ENCODE data around the gene COG5.

The COG5 gene

DNA sequence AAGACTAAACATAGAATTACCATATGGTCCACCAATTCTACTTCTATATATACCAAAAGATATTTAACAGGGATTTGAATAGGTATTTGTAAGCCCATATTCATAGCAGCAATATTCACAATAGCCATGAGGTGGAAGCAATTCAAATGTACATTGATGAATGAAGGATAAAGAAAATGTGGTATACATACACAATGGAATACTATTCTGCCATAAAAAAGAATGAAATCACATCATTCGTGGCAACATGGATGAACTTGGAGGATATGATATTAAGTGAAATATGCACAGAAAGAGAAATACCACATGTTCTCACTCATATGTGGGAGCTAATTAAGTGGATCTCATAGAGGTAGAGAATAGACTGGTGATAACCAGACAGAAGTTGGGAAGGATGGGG lies 128.0 kb downstream of the COG5 start:
- Histone ChIP-seq H3K79me2 (ENCODE audit: control insufficient read depth, insufficient read depth, low read length, unreplicated experiment) (no peaks in the 10 kb centered on the region), H3K27me3 (ENCODE audit: insufficient read depth, low read length) (no peaks in the 10 kb centered on the region), H2AFZ (ENCODE audit: low read length, unreplicated experiment) (no peak overlapping the region), H3K4me1 (ENCODE audit: control insufficient read depth, insufficient read depth, low read length, unreplicated experiment) (no peaks in the 10 kb centered on the region), H3K4me3 (ENCODE audit: low read depth, low read length) (no peak overlapping the region), H3K27ac (ENCODE audit: low read depth, low read length) (no peak overlapping the region), H3K36me3 (ENCODE audit: insufficient read depth, low read length) (no peaks in the 10 kb centered on the region)

DNA sequence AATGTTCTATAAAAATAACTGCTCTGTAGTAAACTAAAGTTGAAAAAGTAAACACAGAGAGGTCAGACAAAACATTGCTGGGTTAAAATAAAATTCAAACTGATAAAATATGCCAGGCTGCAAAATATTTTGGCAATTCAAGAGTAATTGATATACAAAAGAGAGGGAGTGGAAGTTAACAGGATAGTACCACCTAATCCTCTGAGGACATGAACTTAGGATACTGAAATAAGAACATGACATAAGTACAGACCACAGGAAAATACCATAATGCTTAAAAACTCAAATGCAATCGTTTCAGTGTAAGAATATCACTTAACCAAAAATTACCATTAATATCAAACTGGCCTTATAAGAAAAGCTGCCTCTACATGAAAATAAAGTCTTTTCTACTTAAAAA lies 131.5 kb downstream of the COG5 start:
- H3K27ac ChIP-seq (ENCODE audit: low read depth, low read length), result no peak overlapping the region
- no peak overlapping the region for H2AFZ ChIP-seq (ENCODE audit: low read length, unreplicated experiment)
- H3K27me3 ChIP-seq (ENCODE audit: insufficient read depth, low read length), result no peaks in the 10 kb centered on the region
- H3K36me3 ChIP-seq (ENCODE audit: insufficient read depth, low read length), result no peaks in the 10 kb centered on the region
- no peaks in the 10 kb centered on the region for H3K79me2 ChIP-seq (ENCODE audit: control insufficient read depth, insufficient read depth, low read length, unreplicated experiment)
- no peaks in the 10 kb centered on the region for H3K4me1 ChIP-seq (ENCODE audit: control insufficient read depth, insufficient read depth, low read length, unreplicated experiment)
- no peak overlapping the region for H3K4me3 ChIP-seq (ENCODE audit: low read depth, low read length)

DNA sequence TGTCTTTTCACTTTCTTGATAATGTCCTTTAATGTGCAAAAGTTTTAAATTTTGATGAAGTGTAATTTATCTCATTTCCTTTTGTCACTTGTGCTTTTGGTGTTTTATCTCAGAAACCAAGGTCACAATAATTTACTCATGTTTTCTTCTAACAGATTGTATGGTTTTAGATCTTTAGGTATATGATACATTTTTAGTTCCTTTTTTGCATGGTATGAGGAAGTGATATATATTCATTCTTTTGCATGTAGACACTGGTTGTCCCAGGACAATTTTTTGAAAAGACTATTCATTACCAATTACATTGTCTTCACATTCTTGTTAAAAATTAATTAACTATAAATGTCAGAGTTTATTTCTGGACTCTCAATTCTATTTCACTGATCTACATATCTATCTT lies 133.7 kb downstream of the COG5 start:
- Histone ChIP-seq H3K27me3 (ENCODE audit: insufficient read depth, low read length) (no peaks in the 10 kb centered on the region), H3K79me2 (ENCODE audit: control insufficient read depth, insufficient read depth, low read length, unreplicated experiment) (no peaks in the 10 kb centered on the region)

DNA sequence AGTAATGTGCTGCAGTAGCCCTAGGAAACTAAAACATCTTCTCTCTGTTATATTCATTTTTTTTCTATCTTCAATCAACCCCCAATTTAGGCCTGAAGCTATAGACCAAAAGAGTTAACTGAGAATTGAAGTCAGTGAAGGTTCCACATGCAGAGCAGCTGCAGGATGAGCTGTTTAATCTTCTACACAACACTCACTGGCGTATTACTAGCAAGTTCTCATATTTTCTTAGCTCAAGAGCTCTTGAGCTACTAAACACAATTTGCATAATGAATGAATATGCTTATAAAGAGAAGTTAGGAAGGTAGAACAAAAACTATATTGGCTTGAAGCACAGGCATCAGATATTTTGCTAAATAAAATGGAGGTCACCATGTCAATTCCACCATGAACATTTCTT lies 135.1 kb downstream of the COG5 start:
- Histone ChIP-seq H3K36me3 (ENCODE audit: insufficient read depth, low read length) (no peaks in the 10 kb centered on the region), H3K79me2 (ENCODE audit: control insufficient read depth, insufficient read depth, low read length, unreplicated experiment) (no peaks in the 10 kb centered on the region), H3K27ac (ENCODE audit: low read depth, low read length) (no peak overlapping the region), H3K27me3 (ENCODE audit: insufficient read depth, low read length) (no peaks in the 10 kb centered on the region), H2AFZ (ENCODE audit: low read length, unreplicated experiment) (no peak overlapping the region), H3K4me3 (ENCODE audit: low read depth, low read length) (no peak overlapping the region), H3K4me1 (ENCODE audit: control insufficient read depth, insufficient read depth, low read length, unreplicated experiment) (no peaks in the 10 kb centered on the region)

More for the DNA sequence above, 133.7 kb downstream of the COG5 start:
- no peaks in the 10 kb centered on the region for H3K4me1 ChIP-seq (ENCODE audit: control insufficient read depth, insufficient read depth, low read length, unreplicated experiment)
- H3K36me3 ChIP-seq (ENCODE audit: insufficient read depth, low read length), result no peaks in the 10 kb centered on the region
- no peak overlapping the region for H2AFZ ChIP-seq (ENCODE audit: low read length, unreplicated experiment)
- H3K4me3 ChIP-seq (ENCODE audit: low read depth, low read length), result no peak overlapping the region
- no peak overlapping the region for H3K27ac ChIP-seq (ENCODE audit: low read depth, low read length)

DNA sequence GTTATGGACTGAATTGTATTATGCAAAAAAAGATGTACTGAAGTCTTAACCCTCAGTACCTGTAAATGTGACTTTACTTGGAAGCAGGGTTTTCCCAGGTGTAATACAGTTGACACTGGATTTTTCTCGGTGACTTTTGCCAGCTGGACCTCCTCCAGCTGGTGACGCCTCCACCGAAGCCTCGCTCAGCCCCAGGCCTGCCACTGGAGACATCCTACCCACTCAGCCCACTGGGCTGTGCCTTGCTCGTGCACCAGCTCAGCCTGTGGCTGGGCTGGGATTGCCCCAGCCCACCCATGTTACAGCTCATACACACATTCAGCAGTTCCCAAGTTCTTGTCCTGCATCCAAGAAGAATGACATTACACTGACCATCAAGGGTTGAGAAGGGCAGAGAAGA lies 136.3 kb downstream of the COG5 start:
- no peaks in the 10 kb centered on the region for H3K79me2 ChIP-seq (ENCODE audit: control insufficient read depth, insufficient read depth, low read length, unreplicated experiment)
- H3K36me3 ChIP-seq (ENCODE audit: insufficient read depth, low read length), result no peaks in the 10 kb centered on the region
- no peaks in the 10 kb centered on the region for H3K4me1 ChIP-seq (ENCODE audit: control insufficient read depth, insufficient read depth, low read length, unreplicated experiment)
- H3K27ac ChIP-seq (ENCODE audit: low read depth, low read length), result no peak overlapping the region
- no peaks in the 10 kb centered on the region for H3K27me3 ChIP-seq (ENCODE audit: insufficient read depth, low read length)
- H3K4me3 ChIP-seq (ENCODE audit: low read depth, low read length), result no peak overlapping the region
- H2AFZ ChIP-seq (ENCODE audit: low read length, unreplicated experiment), result no peak overlapping the region

DNA sequence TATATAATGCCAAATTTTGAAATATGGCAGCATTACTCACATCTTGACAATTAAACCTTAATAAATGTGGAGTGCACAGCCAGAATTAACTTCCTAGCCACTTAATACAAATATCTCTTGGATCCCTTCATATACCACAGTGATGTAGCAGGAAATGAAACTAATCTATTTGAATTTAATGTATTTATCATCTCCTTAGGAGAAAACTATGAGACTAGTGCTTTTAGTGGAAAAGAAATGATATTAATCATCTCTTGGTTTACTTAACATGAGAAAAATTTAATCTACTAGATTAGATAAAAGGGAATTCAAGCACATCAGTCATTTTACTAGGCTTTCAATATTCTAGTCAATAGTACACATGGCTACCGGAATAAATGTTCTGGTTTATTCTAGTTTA lies 149.5 kb downstream of the COG5 start:
- H3K36me3 ChIP-seq (ENCODE audit: insufficient read depth, low read length), result no peaks in the 10 kb centered on the region
- H3K27ac ChIP-seq (ENCODE audit: low read depth, low read length), result no peak overlapping the region
- H3K4me1 ChIP-seq (ENCODE audit: control insufficient read depth, insufficient read depth, low read length, unreplicated experiment), result no peaks in the 10 kb centered on the region
- no peaks in the 10 kb centered on the region for H3K79me2 ChIP-seq (ENCODE audit: control insufficient read depth, insufficient read depth, low read length, unreplicated experiment)
- no peaks in the 10 kb centered on the region for H3K27me3 ChIP-seq (ENCODE audit: insufficient read depth, low read length)
- H2AFZ ChIP-seq (ENCODE audit: low read length, unreplicated experiment), result no peak overlapping the region
- H3K4me3 ChIP-seq (ENCODE audit: low read depth, low read length), result no peak overlapping the region

DNA sequence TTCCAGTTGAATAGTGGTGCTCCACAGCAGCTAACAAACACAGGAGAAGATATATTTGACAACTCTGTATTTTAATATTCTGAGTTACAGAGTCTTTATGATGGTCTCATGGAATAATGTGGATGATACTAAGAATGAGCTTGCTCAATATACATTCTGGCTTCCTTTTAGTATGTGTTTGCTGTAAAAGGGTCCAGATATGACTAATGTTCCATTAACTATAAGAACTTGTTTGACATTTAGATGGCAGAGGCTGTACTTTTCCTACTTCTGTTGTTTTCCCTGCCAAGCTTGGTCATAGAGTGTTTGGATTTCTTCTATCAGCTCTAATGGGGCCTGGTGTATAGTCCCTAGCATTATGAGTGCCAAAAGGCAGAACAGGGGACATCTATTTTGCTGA lies 155.4 kb downstream of the COG5 start:
- Histone ChIP-seq H2AFZ (ENCODE audit: low read length, unreplicated experiment) (no peak overlapping the region), H3K4me3 (ENCODE audit: low read depth, low read length) (no peak overlapping the region), H3K36me3 (ENCODE audit: insufficient read depth, low read length) (no peaks in the 10 kb centered on the region), H3K4me1 (ENCODE audit: control insufficient read depth, insufficient read depth, low read length, unreplicated experiment) (no peaks in the 10 kb centered on the region), H3K79me2 (ENCODE audit: control insufficient read depth, insufficient read depth, low read length, unreplicated experiment) (no peaks in the 10 kb centered on the region), H3K27me3 (ENCODE audit: insufficient read depth, low read length) (no peaks in the 10 kb centered on the region), H3K27ac (ENCODE audit: low read depth, low read length) (no peak overlapping the region)

DNA sequence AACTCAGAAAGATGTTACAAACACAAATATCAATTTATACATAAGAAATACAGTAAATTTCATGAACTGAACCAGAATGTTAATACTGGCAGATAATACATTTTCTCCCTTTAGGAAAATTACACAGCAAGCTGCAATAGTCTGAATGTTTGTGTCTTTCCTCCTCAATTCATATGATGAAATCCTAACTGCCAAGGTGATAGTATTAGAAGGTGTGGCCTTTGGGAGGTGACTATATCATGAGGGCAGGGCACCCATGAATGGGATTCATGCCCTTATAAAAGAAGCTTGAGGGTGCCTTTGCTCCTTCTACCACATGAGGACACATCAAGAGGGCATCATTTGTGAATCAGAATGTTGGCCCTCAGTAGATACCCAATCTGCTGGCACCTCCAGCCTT lies 158.2 kb downstream of the COG5 start:
- Histone ChIP-seq H3K79me2 (ENCODE audit: control insufficient read depth, insufficient read depth, low read length, unreplicated experiment) (no peaks in the 10 kb centered on the region), H2AFZ (ENCODE audit: low read length, unreplicated experiment) (no peak overlapping the region), H3K27ac (ENCODE audit: low read depth, low read length) (no peak overlapping the region), H3K4me1 (ENCODE audit: control insufficient read depth, insufficient read depth, low read length, unreplicated experiment) (no peaks in the 10 kb centered on the region), H3K27me3 (ENCODE audit: insufficient read depth, low read length) (no peaks in the 10 kb centered on the region), H3K36me3 (ENCODE audit: insufficient read depth, low read length) (no peaks in the 10 kb centered on the region), H3K4me3 (ENCODE audit: low read depth, low read length) (no peak overlapping the region)

DNA sequence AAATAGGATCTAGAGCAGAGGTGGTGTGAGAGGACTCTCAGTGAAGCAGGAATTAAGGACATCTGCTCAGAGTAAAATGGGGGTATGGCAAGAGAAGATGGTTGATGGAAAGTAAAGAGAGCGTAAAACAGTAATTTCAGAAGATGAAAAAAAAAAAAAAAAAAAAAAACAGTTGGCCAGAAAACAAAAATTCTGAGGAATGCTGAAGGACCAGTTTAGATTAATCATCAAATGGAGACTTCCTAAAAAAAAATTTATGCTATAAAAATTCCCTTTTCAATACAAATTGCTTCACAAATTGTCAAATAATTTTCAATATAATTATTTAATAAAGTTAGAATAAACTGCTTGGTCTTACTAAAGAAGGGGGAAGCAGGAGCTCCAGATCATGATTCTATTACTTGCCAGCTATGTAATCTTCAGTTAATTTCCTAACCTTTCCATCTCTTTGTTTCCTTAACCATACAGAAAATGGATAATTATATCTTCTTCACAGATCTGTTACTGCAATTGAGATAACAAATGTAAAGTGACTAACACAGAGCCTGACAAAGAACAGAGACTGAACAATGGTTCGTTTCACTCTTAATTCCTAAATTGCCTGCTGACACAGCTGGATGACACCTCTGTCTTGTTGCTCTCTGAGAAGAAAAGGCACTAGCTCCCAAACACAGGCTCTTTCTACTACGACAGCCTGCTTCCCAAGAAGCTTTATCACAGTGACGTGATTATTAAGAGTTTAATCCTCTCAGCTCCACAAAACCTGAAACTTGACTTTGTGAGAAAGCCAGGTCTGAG lies 158.8 kb downstream of the COG5 start:
- Histone ChIP-seq H2AFZ (ENCODE audit: low read length, unreplicated experiment) (no peak overlapping the region), H3K36me3 (ENCODE audit: insufficient read depth, low read length) (no peaks in the 10 kb centered on the region), H3K4me3 (ENCODE audit: low read depth, low read length) (no peak overlapping the region), H3K79me2 (ENCODE audit: control insufficient read depth, insufficient read depth, low read length, unreplicated experiment) (no peaks in the 10 kb centered on the region), H3K27me3 (ENCODE audit: insufficient read depth, low read length) (no peaks in the 10 kb centered on the region), H3K27ac (ENCODE audit: low read depth, low read length) (no peak overlapping the region), H3K4me1 (ENCODE audit: control insufficient read depth, insufficient read depth, low read length, unreplicated experiment) (no peaks in the 10 kb centered on the region)

DNA sequence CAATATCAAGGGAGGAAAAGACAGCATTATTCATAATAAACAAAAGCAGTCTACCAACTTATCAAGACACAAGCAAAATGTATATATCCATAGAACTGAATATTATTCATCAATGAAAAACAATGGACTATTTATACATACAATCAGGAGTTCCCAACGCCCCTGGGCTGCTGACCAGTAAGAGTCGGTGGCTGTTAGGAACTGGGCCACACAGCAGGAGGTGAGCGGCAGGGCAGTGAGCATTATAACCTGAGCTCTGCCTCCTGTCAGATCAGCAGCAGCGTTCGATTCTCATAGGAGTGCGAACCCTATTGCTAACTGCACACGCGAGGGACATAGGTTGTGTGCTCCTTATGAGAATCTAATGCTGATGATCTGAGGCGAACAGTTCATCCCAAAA lies 165.6 kb downstream of the COG5 start:
- no peaks in the 10 kb centered on the region for H3K4me1 ChIP-seq (ENCODE audit: control insufficient read depth, insufficient read depth, low read length, unreplicated experiment)
- H3K27me3 ChIP-seq (ENCODE audit: insufficient read depth, low read length), result no peaks in the 10 kb centered on the region
- H3K79me2 ChIP-seq (ENCODE audit: control insufficient read depth, insufficient read depth, low read length, unreplicated experiment), result no peaks in the 10 kb centered on the region
- no peak overlapping the region for H3K4me3 ChIP-seq (ENCODE audit: low read depth, low read length)
- no peak overlapping the region for H3K27ac ChIP-seq (ENCODE audit: low read depth, low read length)
- H3K36me3 ChIP-seq (ENCODE audit: insufficient read depth, low read length), result no peaks in the 10 kb centered on the region
- H2AFZ ChIP-seq (ENCODE audit: low read length, unreplicated experiment), result no peak overlapping the region

DNA sequence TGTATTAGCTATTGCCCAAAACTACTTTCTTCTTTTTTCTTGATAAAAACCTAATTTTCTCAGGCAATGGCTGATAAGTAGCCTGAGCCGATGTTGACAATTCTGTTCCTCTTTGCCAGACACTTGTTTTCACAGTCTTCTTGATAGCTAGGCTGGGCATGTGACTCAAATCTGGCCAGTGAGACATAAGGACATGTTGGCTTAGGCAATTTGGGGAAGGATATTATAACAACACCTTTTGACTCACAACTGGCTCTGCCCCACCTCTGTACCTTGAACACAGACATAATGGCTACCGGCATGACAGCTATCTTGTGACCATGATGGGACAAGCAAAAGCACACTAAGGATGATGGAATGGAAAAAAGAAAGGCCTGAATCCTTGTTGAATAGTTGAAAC lies 166.7 kb downstream of the COG5 start:
- no peaks in the 10 kb centered on the region for H3K36me3 ChIP-seq (ENCODE audit: insufficient read depth, low read length)

More for the DNA sequence above, 166.7 kb downstream of the COG5 start:
- no peaks in the 10 kb centered on the region for H3K27me3 ChIP-seq (ENCODE audit: insufficient read depth, low read length)
- H3K4me1 ChIP-seq (ENCODE audit: control insufficient read depth, insufficient read depth, low read length, unreplicated experiment), result no peaks in the 10 kb centered on the region
- H3K4me3 ChIP-seq (ENCODE audit: low read depth, low read length), result no peak overlapping the region
- H3K27ac ChIP-seq (ENCODE audit: low read depth, low read length), result no peak overlapping the region
- H3K79me2 ChIP-seq (ENCODE audit: control insufficient read depth, insufficient read depth, low read length, unreplicated experiment), result no peaks in the 10 kb centered on the region
- H2AFZ ChIP-seq (ENCODE audit: low read length, unreplicated experiment), result no peak overlapping the region

Data from ACC112 (cell line).